Measurements from ENCODE around the gene TNFSF10.

TNFSF10 gene

DNA sequence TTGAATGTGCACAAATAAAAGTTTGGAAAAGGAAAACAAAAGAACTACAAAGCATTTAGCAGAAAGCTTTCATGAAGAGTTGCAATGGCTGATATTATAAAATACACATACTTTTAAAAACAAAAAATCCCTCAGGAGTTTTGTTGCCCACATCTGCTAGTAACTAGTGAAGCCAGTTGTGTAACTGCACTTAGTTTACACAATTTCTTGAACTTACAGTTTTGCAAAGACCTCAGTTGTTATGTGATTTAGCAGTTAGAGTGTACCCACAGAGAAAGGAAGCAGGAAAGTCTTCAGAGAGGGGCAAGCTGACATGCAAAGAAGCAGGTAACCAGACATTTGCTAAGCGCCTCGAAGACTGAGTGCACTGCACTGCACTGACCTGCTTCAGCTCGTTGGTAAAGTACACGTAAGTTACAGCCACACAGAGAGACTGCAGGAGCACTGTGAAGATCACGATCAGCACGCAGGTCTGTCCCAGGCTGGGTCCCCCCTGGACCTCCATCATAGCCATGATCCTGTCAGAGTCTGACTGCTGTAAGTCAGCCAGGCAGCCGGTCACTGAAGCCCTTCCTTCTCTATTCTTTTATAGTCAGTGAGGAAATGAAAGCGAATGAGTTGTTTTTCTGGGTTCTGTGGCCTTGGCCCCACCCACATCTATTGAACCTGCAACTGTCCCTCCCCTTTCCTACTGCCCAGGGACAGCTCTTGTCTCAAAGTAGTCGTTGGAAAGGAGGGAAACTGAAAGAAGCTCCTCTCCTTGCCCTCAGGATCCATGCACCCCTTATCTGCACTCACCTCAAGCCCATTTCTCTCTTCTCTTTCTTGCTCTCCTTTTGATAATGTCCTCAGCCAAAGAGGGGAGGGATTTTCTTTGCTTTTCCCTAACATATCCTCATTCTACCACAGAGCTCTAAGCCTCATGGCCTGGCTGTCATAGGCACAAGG lies at the start of gene TNFSF10:
TNFSF10 (minus strand) TSS at position 560 of the 948 bp plus-strand sequence; CDS start at position 514, 46 bp downstream.
- TF ChIP-seq, protein P1, sequence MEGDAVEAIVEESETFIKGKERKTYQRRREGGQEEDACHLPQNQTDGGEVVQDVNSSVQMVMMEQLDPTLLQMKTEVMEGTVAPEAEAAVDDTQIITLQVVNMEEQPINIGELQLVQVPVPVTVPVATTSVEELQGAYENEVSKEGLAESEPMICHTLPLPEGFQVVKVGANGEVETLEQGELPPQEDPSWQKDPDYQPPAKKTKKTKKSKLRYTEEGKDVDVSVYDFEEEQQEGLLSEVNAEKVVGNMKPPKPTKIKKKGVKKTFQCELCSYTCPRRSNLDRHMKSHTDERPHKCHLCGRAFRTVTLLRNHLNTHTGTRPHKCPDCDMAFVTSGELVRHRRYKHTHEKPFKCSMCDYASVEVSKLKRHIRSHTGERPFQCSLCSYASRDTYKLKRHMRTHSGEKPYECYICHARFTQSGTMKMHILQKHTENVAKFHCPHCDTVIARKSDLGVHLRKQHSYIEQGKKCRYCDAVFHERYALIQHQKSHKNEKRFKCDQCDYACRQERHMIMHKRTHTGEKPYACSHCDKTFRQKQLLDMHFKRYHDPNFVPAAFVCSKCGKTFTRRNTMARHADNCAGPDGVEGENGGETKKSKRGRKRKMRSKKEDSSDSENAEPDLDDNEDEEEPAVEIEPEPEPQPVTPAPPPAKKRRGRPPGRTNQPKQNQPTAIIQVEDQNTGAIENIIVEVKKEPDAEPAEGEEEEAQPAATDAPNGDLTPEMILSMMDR (IDR thresholded peaks at IDR 0.05), result no peak

DNA sequence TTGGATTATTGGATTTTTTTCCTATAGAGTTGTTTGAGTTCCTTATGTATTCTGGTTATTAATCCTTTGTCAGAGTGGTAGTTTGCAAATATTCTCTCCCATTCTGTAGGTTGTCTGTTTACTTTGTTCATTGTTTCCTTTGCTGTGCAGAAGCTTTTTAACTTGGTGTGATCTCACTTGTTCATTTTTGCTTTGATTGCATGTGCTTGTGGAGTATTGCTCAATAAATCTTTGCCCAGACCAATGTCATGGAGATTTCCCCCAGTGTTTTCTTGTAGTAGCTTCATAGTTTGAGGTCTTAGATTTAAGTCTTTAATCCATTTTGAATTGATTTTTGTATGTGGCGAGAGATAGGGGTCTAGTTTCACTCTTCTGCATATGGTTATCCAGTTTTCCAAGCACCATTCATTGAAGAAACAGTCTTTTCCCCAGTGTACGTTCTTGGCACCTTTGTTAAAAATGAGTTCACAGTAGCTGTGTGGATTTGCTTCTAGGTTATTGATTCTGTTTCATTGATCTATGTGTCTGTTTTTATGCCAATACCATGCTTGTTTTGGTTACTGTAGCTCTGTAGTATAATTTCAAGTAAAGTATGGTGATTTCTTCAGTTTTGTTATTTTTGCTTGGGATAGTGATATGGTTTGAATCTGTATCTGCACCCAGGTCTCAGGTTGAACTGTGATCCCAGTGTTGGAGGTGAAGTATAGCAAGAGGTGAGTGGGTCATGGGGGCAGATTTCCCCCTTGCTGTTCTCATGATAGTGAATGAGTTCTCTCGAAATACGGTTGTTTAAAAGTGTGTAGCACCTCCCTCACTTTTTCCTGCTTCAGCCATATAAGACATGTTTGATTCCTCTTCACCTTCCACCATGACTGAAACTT lies 46.1 kb upstream of the TNFSF10 start:
- TF ChIP-seq, protein P1 (IDR thresholded peaks at IDR 0.05), result no peak

GRCh38 chr3:172568701-172569100 lies 45.5 kb upstream of the TNFSF10 start:
- TF ChIP-seq, protein P1 (IDR thresholded peaks at IDR 0.05), result no peak

DNA sequence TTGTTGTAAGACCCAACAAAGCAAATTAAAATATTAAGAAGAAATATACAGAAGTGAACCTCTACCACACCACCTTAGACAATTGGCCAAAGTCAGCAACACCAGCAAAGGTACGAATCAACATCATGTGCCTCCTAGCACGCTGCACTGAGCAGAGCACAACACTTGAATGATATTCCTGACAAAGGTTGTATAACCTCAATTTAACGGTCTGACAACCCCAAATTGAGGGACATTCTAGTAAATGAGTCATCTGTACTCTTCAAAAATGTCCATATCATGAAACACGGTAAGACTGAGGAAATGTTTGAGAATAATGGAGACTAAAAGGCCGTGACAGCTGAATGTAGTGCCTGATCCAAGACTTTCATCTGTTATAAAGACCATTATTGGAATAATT lies 41.3 kb upstream of the TNFSF10 start:
- TF ChIP-seq, protein P1 (IDR thresholded peaks at IDR 0.05), result no peak

GRCh38 chr3:172562871-172563865 lies 39.9 kb upstream of the TNFSF10 start:
- TF ChIP-seq, protein P1 (IDR thresholded peaks at IDR 0.05), result no peak

GRCh38 chr3:172561897-172562640 lies 38.8 kb upstream of the TNFSF10 start:
- TF ChIP-seq, protein P1 (IDR thresholded peaks at IDR 0.05), result no peak

All from LNCAP (cell line).